NOMO-1 treated with dmso at 0.1 percent for 144 hours (cell line): ENCODE data around the gene MBP.
A peak's percentile ranks its signal among the peaks of the same experiment; 100 is the strongest.

Experiments used
- DNase-seq: peaks from one replicate; lab custom pipeline; 2025; ENCODE audit not compliant: unreplicated experiment; lab: John Stamatoyannopoulos, UW

MBP gene

DNA sequence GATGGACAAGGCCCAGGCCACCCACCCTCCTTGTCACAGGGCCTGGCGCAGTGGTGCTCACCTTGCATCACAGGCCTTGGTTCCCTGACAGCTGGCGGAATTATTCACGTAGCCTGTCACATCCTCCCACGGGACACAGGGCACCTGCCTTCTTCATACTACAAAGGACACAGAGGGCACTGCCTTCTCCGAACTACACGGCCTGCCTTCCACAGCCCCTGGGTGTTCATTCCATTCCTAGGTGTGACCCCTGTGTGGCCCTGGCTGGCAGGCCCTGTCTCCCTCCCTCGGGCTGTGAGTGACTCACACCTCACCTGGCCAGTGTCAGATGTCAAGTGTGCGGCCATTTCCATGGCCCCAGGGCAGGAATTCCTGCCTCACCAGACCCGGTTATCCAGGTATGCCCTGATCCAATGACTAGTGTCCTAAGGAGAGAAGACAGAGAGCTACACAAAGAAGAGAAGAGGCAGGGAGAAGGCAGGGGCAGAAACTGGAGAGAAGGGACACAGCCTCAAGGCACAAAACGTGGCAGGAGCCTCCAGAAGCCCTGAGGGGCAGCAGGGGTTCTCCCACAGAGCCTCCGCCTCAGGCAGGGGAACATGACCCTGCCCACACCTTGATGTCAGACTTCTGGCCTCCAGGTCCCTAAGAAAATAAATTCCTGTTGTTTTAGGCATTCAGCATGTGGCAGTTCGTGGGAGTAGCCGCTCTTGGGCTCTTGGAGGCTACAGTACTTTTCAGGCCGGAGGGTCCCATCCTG lies 43.4 kb downstream of the MBP start:
- no peak for DNase-seq

DNA sequence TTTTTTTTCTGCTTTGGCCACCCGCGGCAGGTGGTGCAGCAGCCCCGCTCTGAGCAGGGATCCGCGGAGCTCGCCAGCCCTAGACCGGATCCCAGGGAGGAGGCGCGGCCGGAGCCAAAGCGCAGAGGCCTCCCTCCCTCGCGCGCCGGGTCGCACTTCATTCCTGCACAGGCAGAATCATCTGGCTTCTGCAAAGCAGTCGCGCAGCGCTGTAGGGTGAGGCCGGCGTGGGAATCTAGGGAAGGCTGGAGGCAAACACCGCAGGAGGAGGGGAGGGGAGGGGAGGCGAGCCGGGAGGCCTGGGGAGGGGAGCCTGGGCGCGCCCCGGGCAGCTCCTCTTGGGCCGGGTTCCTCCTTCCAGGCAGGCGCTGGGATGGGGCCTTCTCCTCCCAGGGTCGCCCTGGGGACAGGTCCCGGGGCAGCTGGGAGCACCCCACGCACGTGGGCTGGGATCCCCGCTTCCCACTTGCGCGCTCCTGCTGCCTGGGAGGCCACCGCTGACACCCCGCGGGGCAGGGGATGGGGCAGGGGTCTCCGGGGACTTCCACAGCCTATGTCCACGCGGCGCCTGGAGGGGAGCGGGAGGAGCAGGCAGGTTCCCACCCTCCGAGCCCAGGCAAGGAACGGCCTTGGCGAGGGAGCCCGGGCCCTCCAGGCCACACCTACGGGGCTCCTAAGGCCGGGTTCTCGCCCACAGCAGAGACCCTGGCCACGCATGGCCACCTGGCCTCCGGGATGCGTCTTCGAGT lies 45.0 kb downstream of the MBP start:
- DNase-seq: no peak

DNA sequence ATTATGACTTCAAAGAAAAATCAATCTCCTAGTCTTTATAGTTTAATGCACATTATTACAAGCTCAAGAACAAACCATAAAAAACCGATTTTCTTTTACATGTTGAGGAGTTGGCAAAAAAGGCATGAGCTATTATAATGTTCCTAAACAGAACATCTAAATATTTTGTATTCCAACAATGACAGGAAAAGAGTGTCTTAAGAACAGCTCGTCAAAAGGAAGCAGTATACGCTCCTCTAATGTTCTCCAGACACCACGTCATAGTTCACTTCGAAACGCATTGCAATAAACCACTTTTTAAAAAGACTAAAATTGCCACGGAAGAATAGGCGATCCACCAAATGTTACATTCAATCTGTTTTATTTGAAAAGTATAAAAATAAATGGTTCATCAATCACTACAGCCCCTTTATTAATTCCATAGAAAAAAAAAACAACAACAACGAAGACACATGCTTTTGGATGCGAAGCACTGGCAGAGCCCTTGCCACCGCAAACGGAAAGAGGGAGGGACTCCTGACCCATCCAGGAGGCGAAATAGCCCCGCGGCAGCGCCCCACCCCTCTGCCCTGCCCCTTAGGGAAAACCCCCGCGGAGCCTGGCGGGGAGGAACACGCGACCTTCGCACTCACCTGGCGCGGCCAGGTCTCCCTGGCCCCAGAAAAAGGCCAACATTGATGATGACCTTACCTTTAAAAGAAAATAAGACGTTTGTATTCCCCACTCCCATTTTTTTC lies 45.8 kb downstream of the MBP start:
- no peak for DNase-seq

DNA sequence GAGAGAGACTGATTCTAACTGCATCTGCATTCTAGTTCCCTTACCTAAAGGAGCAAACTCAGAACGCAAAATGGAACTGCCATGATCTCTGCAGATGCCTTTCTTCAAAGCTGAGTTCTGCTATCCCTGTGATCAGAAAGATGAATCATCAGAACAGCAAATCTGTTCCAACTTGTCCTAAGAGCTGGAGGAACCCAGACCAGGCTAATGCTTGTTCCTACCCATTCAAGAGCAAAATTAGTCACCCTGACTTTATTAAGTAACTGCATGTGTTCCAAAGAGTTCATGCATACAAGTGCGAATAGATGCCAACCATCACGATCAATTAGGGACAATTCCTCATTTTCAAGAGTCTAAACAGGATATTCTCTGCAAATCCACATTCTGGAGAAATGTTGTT lies 46.5 kb downstream of the MBP start:
- DNase-seq: no peak

DNA sequence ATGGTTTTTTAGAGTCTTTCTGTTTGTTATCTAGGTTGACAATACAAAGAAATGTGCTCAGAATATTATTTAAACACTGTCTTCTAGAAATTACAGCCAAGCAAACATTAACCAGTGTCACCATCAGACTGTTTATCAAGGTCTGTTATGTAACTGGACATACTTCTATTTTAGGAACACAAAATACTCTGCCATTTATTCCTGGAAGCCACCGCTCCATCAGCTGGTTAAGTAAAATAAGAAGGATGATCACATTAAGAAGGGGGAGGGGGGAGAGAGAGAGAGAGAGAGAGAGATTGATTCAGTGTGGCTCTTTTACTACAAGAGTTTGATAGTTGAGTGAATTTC lies 47.9 kb downstream of the MBP start:
- DNase-seq: no peak

DNA sequence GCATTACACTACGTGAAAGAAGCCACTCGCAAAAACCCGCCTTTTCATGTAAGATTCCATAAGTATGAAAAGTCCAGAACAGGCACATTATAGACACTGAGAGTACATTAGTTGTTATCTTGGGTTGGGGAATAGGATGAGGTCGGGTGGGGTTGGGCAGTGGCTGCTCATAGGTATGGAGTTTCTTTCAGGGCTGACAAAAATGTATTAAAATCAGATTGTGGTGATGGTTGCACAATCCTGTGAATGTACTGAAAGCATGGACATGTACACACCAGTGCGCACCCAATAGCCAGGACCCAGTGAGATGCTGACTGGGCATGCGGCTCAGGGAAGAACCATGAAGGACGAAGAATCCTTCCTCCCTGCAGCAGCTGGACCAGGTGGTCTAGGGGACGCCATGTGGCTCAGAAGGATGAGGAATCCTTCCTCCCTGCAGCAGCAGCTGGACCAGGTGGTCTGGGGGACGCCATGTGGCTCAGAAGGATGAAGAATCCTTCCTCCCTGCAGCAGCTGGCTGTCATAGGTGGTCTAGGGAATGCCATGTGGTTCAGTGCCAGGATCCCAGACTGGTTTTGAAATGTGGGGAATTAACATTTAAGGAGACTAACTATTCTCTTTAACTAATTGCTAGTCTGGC lies 50.1 kb downstream of the MBP start:
- DNase-seq: no peak

DNA sequence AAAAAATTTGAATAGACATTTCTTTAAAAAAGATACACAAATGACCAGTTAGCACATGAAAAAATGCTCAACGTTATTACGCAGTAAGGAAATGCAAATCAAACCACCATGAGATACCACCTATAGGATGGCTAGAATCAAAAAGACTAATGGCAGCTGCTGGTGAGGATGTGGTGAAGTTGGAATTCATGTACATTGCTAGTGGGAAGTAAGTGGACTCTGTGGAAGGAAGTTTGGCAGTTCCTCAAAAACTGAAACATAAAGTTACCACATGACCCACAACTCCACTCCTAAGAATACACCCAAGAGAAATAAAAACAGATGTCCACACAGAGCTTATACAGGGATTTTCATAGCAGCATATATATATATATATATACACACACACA lies 51.2 kb downstream of the MBP start:
- peak; percentile 57 for DNase-seq

DNA sequence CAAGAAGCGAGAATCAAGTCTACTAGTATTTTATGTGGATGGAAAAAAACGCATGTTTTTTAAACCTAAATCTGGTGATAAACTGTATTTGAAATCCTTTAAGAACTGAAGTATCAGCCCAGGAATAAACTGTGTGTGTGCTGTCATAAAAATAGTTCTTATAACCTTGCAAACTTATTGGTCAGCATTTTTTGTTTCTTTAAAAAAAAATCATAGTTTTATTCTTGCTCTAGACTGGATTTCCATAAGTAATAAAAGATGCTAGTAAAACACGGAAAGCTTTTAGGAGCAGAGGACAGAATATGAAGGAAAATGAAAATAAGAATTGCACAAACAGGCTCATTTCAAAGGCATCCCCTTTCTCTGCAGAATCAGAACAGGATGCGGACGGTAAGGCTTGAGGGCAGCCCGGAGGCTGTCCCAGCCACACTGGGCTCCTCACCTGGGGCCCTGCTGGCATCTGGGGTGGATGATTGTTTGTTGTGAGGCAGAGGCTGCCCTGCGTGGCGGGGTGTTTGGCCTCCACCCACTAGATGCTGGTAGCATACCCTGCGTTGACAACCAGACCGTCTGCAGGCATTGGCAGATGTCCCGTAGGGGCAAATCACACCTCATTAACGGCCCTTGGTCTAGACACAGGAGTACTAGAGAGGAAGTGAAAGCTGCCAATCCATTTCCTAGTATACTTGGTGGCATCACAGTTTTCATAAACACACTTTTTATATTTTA lies 52.5 kb downstream of the MBP start:
- peak; percentile 63 for DNase-seq

DNA sequence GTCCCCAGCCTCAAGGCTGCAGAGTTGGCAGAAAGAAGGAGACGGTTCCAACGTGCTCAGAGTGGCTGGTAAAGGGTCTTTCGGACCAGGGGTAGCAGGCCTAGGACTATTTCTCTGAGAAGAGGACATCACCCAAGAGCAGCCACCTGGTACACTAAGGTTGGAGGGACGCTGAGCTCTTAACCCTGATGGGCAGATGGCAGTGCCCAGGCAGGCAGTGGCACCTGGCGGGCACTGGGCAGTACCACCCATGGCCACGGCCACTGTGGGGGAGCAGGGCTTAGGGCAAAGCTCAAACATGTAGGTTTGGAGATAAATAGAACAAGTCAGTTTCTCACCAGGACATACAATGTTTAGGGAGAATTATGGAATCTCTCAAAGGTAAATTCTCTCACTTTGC lies 53.5 kb downstream of the MBP start:
- no peak for DNase-seq

DNA sequence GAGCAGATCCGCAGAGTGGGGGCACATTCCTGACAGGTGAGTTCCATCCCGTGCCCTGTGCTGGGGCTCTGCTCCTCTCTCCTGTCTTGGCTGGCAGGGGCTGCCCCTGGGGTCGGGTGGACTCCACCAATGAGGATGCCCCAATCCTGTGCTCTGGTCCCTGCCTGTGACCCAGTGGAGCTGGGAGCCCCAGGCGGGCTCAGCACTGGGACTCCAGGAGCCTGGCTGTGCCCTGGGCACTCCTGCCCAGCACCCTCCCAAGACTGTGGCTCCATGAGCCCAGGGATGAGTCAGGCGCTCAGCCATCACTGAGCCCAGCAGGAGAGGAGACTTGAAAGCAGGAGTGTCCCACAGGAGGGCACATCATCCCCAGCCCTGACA lies 53.9 kb downstream of the MBP start:
- DNase-seq: no peak

DNA sequence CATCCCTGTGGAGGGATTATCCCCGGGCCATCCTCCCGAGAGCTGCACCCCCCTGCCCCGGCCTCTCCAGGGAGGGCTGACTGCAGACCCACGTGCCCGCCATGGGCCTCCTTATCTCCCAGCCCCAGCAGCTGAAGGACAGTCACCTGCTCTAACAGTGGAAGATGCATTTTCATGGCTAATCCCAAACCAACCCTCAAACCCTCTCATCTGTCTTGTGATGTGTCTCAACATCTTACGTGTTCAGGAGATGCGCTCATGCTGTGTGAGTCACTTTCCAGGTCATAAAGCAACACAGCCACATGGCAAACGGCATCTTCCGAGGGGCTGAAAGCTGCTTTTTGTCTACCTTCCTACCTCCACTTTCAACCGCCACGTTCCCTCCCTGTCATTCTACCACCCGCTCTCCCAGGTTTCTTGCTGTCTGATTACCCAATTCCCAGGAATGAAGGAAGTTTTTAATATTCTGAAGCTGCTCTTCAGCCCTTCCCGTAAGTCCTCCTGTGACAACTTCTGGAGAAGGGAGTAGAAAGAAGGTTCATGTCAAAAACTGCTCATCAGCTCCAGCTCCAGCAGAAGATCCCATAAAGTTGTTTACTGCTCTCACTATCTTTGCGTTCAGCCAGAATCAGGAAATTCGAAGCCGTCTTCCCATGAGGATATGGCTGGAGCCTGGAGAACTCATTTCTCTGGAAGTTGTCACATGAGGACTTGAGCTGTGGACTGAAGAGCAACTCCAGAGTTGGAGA lies 54.5 kb downstream of the MBP start:
- DNase-seq: no peak

DNA sequence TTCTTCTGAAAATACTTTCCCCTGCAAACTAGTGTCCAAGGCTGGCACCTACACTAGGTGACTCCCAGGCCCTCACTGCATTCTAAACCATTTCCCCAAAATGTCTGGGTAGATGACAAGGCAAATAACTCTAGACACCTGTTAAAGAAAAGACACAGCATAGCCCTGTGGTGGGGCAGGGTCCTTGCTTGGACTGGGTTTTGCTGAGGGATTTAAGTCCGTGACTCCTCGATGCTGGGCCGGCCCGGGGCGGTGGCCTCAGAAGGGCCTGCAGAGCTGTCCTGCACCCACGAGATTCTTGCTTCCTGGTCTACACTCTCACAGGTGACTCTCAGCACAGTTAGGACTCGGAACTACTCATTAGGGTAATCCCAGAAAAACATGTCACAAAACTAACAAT lies 55.2 kb downstream of the MBP start:
- no peak for DNase-seq

DNA sequence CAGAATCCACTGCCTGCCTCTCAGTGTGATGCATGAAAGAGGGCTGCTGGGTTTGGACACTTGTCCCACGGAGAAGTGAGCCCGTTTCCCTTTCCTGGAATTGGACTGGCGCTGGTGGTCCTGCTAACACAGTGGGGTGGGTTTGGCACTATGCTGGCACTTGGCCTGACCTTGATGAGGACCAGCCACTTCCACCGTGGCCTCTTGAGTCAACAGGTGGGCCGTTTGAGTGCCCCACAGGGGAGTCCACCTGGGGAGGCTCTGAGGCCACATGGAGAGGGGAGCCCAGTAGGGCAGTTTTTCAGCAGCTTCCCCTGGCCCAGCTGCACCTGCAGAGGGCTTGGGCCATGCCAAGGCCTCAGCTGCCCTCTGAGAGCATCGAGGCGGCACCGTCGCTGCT lies 56.5 kb downstream of the MBP start:
- no peak for DNase-seq

DNA sequence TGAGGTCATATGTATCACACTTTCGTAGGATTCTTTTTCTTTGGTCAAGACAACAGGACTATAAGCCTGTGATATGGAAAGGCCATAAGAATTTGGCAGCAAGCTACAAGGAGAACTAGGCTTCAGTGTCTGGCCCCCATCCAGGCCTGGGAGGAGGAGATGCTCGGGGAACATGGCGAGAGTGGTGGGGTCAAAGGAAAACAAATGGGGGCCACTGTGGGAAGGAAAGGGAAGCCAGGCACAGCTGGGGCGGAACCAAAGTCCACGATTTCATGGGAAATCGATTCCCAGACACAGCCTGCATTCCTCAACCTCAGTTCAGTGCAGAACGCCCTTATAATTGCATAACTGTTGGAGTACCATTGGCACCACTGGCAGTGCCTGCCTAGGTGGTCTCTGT lies 58.2 kb downstream of the MBP start:
- DNase-seq: no peak

DNA sequence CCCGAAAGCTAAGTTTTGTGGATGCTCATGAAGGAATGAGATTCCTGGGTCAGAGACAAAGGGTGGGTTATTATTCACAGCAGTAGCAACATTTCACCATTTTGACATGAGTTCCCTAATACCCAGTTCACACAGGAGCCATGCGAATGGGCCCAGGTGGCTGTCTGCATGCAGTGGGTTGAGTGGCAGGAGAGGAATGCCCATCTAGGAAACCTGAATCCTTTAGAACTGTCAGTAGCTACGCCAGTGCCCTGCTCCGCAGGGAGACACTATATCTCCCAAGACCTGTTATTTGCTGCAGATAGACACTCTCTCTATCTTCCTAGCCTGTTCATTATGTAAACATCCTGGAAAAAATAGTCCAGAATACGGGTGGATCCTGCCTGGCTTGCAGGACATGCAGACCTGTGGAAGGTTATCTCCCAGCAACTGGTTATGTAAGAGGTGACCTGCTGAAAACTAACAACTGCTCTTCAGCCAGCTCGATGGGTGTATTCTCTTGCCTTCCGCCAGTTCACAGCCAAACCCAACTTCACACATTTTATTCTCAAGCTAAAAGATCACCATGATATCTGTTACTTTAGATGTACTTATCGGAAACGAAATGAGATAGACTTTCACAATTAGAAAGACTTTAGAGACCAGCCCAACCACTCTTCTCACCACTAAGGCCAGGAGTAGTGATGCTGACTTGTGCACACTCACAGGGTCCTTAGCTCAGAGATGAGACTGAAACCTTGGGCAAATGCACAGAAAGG lies 59.1 kb downstream of the MBP start:
- DNase-seq: no peak

DNA sequence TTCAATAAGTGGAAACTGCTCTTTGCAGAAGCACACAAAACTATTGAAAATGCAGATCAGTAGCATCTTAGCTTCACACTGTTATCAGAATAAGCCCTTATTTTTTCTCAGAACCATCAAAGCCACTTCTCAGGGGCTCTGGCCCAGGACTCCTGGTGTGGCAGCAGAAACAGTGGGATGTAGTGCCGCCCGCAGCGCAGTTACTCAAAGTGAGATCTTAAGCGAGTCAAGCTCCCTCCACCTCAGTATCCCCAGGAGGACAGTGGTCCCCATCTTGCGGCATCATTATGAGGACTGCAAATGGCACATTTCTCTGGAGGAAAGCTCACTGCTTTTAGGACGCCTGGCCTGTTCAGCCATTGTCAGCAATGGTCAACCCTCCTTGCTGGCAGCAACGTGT lies 60.0 kb downstream of the MBP start:
- DNase-seq: no peak

DNA sequence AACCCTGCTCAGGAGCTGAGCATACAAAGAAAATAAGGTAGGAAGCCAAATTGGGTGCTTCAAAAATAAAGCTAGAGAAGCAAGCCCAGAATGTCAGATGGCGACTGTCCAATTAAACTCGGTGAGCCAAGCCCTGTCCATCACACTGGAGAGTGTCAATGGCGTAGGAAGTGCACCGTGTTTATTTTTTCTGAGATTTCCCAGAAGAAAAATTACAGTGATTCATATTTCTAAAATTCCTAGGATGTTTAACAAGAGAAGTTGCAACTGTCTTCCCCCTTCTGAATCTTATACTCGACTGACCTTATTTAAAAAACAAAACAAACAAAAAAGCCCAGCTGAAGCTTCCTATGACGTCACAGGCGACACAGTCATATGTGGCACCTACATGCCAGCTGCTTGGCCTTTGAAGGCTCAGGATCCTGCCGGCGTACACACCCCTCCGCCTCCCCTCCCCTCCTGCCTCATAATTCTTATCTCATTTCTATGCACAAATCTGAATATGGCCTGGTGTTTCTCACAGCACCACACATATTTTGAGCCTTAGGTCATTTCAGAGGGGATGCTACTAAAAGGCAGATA lies 60.8 kb downstream of the MBP start:
- DNase-seq: no peak

DNA sequence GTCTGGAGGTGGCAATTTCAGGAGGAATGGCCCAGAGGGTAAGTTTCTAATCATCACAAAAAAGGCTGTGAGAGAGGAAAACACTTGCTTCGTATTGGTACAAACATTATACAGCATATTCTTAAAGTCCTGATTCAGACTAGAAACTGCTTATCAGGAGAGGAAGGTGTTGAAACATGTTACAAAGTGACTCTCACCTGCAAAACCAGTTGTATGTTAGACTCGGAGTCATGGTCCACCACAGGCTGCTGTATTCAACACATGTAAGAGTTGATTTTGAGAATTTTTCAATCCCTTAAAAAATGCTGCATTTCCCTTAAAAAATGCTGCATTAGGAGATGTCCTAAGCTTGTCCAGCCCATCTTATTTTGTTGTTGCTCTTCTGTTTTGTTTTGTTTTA lies 61.5 kb downstream of the MBP start:
- DNase-seq: no peak

DNA sequence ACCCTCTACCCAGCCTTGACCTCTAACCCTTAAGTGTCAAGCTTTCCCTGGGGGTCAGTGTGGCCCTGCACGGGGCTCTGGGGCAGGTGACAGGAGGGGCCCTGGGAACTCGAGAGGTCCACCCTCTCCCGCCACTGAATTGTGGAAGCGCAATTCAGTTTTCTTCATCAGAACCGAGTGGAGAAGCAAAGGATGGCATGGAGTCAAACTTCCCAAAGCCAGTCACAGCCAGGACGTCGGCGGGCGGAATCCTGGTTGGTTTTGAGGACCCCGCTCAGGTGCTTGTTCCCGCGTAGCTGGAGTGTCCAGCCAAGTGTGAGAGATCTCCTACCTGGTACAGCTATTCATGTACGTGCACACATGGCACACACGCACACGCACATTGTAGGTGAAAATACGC lies 62.0 kb downstream of the MBP start:
- no peak for DNase-seq
